Activated CD8-positive, alpha-beta memory T cell treated with anti-CD3 and anti-CD28 coated beads for 1 hour (primary cell): ENCODE results near the gene PELI3.
"Not testable (repeated sequence)": the region's sequence is repeated elsewhere in the genome, so short reads cannot be mapped to it uniquely, and the experiment has no call there.

Experiments
- DNase-seq, 2 donors: peaks; one replicate each; pipeline ENCODE4 v3.0.0-alpha.2; 2020; ENCODE audit warnings: low read depth in 1 of 2; ENCODE audit errors: extremely low read depth in 1 of 2

PELI3 gene

GRCh38 chr11:66466225-66467033, at the start of gene PELI3:
TSS of gene PELI3 (plus strand) at chr11:66466905. CDS start at chr11:66468129, 1,224 bp downstream.
- peak; percentile 83 to 95 for DNase-seq

- DNase-seq, result no peak
Measured at GRCh38 chr11:66417000-66417399, 49.7 kb upstream of the PELI3 start.

- DNase-seq, result peak in 1 of 2 donors; percentile 27
Measured at GRCh38 chr11:66418168-66418985, 48.3 kb upstream of the PELI3 start.

- no peak for DNase-seq
Measured at GRCh38 chr11:66418986-66419308, 47.8 kb upstream of the PELI3 start.

- no peak for DNase-seq
Measured at GRCh38 chr11:66419825-66420224, 46.9 kb upstream of the PELI3 start.

GRCh38 chr11:66420671-66421476, 45.8 kb upstream of the PELI3 start, which contains the start of gene NPAS4:
TSS of gene NPAS4 (plus strand) at chr11:66421035. CDS start at chr11:66421180, 145 bp downstream.
- DNase-seq, result no peak

- peak; percentile 72 to 78 for DNase-seq
Measured at GRCh38 chr11:66421492-66422205, 45.1 kb upstream of the PELI3 start.

- no peak for DNase-seq
Measured at GRCh38 chr11:66426314-66426713, 40.4 kb upstream of the PELI3 start.

- no peak for DNase-seq
Measured at GRCh38 chr11:66428933-66429332, 37.8 kb upstream of the PELI3 start.

GRCh38 chr11:66429983-66430602, 36.6 kb upstream of the PELI3 start:
- peak; percentile 49 to 62 for DNase-seq

- not testable (repeated sequence) for DNase-seq
Measured at GRCh38 chr11:66431287-66431686, 35.4 kb upstream of the PELI3 start.

GRCh38 chr11:66431871-66432329, 34.8 kb upstream of the PELI3 start:
- DNase-seq, result not testable (repeated sequence)

- no peak for DNase-seq
Measured at GRCh38 chr11:66432597-66432996, 34.1 kb upstream of the PELI3 start.

- no peak for DNase-seq
Measured at GRCh38 chr11:66437979-66438503, 28.7 kb upstream of the PELI3 start.

GRCh38 chr11:66438504-66439466, 27.9 kb upstream of the PELI3 start, which contains the start of gene MRPL11:
TSS of gene MRPL11 (minus strand) at chr11:66438848. CDS start at chr11:66438754, 94 bp downstream.
- peak; percentile 68 to 77 for DNase-seq

GRCh38 chr11:66440101-66440939, 26.4 kb upstream of the PELI3 start:
- DNase-seq, result not testable (repeated sequence)

GRCh38 chr11:66440940-66441282, 25.8 kb upstream of the PELI3 start:
- not testable (repeated sequence) for DNase-seq
